ENCODE results near the gene COL8A1.
"Not testable (repeated sequence)": the region's sequence is repeated elsewhere in the genome, so short reads cannot be mapped to it uniquely, and the experiment has no call there.

Gene COL8A1

DNA sequence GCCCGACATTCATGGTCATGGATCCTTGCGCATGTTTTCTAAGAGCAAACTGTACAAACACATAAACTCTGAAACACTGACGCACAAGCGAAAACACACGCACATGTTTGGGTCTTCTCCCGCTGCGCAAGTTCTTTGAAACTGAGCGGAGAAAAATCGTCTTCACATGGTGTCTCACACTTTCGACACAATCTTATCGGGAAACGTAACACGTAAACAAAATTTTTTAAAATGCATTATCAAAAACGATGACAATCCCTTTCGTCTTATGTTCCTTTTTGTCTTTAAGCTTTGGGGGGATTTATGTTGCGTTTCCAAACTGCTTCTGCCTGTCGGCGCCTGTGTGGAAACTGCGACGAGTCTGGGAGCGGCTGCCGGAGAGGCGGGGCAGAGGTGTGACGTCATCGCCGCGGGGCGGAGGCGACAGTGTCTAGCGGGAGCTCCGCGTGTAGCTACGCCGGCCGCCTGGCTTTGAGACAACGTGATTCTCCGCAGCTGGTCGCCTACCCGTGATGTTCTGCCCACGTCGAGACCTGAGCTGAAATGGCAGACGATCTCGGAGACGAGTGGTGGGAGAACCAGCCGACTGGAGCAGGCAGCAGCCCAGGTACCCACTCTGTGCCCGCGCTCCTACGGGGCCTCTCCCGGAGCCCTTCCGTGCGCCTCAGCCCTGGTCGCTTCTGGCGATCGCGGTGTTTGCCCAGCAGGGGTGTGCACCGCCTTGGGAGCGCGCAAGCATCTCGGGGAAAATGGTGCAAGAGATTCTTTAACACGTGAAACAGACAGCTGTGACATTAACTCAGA, 179.2 kb downstream of the COL8A1 start, which contains the start of gene CMSS1:
TSS of gene CMSS1 (plus strand) at position 426 of the 804 bp plus-strand sequence.
- peak; percentile 67 for DNase-seq

DNA sequence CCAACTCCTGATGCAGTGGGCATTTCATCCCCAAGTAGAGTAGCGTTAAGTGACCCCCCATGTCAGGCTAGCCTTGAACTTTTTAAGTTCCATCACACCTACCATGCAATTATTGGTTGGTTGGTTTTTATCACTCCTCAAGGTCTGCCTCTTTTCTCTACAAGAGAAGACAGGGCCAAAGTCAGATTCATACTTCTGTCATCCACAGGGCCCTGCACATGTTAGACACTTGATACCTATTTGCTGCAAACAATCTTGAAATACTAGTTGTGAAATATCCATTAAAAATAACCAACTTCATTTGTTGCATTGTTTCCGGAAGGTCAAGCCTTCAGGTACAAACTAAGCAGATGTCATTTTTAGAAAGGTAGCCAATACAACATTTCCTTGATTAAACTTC, 180.4 kb downstream of the COL8A1 start:
- DNase-seq = no peak

DNA sequence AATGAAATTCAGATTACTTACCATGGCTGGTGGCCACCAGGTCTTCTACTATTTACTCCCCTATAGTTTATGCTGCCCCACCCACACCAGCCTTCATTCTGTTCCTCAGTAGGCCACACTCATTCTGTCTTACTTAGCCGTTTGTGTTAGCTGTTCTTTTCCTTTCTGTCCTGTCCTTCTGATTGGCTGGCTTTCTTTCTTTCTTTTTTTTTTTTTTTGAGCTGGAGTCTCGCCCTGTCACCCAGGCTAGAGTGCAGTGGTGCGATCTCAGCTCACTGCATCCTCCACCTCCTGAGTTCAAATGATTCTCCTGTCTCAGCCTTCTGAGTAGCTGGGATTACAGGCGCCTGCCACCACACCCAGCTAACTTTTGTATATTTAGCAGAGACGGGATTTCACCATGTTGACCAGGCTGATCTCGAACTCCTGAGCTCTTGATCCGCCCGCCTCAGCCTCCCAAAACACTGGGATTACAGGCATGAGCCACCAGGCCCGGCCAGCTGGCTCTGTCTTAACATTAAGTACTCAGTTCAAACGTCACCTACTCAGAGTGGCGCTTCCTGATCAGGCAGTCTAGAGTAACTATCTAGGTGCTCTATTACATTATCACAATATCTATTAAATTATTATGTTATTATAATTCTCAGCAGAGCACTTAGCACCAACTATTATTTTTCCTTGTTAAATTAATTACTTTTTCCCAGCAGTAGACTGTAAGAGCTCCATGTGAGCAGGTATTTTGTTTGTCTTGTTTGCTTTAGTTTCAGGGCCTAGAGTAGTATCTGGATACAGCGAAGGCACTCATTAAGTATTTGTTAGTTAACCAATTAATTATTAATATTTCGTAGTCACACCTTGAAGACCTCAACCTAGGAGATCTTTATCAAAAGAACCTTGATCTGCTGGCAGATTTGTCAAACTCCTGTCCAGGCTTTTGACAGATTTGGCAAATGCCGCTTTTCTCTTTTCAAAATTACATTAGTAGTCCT, 185.6 kb downstream of the COL8A1 start:
- no peak for DNase-seq

DNA sequence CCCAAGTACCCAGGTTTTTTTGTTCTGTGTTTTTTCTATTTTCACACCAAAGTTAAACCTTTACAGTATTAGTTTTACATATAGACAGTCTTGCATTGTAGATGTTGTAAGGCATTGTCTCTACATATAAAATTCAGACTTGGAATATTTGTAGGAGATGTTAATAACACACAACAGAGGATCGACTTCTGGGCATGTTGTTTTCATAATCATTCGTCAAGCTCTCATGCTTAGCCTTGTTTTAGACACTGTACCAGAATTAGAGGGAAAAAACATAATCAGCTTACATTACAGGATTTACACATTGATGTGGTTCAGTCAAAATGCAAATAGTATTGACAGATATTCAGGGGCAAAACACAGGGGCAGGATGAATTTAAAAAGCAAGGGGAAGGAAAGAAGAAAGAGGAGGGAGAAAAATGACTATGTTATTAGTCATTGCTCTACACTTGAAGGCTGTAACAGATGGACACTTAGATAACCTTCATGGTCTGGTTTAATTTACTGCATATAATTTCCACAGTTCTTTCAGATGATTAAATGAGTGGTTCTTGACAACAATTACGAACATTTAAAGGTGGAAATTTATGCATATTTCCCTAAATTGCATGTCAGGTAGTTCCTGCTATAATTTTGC, 186.7 kb downstream of the COL8A1 start:
- no peak for DNase-seq

DNA sequence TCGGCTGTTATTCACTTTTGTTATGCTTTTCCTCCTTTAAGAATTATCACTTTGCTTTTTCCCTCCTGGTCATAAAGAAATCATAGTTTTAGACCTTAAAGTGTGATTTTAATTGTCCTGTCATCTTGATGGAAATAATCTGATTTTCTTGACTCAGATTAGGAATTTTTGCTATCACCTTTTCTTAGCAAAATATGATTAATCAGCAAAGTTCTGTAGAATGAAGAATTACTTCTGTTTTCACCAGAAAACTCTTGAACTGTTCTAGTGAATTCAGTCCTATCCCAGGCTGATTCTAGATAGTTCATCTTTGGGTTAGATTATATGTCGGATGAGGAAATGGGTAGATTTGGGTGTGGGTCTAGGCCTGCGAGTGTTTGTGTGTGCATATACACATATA, 191.4 kb downstream of the COL8A1 start:
- no peak for DNase-seq

DNA sequence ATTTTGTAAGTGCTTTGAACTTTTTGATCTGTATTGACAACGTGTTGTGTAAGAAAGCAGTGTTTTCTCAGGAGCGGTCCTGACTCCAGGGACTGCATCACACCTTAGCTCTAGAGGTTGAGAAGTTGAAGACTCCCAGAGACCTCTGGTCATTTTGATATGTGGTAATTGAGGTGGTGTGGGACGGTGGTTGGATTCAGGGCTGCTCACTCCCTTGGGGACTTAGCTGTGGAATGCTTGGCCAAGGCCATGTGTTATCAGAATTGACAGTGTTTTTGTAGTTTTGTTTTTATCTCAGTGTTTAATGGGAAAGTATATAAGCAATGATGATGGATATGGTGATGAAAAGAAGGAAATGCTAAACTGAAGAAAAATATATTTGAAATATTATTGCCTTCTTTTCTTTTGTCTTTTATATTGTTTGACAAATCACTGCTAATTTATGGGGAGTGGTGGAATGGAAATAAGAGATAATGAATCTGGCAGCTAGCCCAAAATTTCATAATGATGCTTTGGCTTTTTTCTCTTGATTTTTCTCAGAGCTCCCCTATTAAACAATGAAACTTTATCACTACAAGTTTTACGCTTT, 195.3 kb downstream of the COL8A1 start:
- DNase-seq = no peak

DNA sequence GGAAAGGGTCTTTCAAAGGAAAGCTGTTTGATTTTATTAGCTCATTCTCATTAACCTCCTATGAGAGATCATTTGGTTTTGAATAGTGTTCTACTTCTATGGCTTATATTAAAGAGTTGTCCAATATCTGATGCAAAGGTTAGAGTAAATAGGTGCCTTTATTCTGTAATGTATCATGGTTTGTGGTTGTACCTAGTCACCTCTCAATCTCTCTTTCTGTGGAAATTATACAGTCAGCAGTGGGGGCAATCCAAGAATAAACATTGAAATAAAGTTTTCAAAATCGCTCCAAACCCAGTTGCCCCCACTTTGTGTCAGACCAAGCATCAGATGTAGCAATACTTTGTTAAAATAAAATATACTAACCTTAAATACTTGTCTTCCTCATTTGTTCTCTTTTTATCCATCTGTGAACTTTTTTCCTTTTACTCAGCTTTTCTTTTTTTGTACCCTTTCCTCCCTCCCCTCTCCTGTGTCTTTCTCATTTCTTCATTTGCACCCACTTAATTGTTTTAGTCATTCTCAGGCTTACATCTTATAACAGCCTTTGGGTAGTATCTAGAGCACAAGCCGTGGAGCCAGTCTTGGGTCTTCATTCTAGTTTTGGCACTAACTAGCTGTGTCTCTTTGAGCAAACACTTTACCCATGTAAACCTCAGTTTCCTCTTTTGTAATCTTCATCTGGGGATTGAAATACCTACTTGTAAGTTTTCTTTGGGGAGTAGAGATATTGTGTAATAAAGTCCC, 196.0 kb downstream of the COL8A1 start:
- DNase-seq = no peak

DNA sequence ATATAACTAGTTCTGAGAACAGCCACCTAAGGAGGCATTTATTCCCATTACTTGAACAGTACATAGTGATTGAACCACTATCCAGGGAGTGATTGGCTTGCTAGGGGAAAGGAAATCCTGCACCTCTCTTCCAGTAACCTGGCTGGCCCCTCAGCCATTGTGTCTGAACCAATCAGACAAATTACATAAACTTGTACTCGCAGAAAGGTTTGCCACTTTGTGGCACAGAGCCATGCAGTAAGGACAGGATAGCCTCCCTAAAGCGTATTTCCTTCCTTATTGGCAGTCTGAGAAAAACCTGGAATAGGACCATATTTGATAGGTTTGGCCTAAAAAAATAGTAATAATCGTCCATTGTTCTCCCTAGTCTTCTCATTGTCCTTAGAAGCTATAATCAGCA, 198.3 kb downstream of the COL8A1 start:
- DNase-seq = no peak

DNA sequence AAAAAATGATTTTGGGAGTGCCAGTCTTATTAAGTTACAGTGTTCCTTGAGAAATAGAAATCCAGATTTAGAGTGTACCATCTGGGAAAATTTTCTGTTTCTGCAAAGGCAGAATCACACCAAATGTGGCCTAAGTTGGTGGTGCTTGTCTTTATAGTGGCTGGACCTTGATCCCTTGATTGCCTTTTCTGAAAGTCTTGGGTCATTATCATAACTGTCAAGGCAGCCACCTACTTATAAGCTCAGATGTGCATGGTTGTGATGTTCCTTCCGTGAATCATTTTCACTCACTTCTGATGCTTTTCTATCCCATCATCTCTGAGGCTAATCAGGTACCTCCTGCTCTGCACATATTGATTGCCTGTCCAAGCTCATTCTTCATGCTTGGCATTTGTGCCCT, 199.3 kb downstream of the COL8A1 start:
- no peak for DNase-seq

DNA sequence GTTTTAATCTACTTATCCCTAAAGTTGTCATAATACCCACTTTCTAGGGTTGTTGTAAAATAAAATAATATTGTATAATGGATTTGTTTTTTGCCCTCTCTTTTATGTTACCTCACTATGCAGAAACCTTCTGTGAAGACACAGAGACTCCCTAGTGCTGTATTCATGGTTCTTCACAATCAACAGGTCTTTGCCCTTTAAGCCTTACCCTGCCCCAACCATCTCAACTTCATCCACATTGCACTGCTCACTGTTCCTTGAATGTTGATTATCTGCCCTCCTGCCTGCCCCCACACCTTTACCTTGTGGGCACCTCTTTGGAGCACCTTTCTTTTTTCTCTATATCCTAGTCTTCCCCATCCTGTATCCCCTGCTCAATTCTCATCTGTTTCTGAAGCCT, 200.4 kb downstream of the COL8A1 start:
- DNase-seq = no peak

DNA sequence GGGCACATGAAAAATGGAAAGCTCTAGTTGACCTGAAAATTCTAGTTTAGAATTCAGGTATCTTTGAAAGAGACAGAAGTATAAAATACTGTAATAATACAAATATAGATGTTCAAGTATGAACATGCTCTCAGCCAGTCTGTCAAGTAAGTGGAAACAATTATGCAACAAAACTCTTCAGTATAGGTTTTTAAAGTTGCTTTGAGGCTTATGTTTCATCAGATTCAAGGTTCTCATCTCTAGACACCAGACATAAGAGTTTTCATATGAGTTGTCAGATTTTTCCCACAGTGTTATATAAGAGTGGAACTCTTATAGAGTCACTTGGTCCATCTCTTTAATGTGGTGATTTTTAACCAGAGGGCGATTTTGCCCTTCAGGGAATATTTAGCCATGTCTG, 201.2 kb downstream of the COL8A1 start:
- no peak for DNase-seq

DNA sequence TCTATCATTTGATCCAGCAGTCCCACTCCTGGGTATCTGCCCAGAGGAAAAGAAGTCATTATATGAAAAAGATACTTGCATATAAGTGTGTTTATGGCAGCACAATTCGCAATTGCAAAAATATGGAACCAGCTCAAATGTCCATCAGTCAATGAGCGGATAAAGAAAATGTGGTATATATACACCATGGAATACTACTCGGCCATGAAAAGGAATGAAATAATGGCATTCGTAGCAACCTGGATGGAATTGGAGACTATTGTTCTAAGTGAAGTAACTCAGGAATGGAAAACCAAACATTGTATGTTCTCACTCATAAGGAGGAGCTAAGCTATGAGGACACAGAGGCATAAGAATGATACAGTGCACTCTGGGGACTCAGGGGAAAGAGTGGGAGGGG, 203.6 kb downstream of the COL8A1 start:
- not testable (repeated sequence) for DNase-seq

DNA sequence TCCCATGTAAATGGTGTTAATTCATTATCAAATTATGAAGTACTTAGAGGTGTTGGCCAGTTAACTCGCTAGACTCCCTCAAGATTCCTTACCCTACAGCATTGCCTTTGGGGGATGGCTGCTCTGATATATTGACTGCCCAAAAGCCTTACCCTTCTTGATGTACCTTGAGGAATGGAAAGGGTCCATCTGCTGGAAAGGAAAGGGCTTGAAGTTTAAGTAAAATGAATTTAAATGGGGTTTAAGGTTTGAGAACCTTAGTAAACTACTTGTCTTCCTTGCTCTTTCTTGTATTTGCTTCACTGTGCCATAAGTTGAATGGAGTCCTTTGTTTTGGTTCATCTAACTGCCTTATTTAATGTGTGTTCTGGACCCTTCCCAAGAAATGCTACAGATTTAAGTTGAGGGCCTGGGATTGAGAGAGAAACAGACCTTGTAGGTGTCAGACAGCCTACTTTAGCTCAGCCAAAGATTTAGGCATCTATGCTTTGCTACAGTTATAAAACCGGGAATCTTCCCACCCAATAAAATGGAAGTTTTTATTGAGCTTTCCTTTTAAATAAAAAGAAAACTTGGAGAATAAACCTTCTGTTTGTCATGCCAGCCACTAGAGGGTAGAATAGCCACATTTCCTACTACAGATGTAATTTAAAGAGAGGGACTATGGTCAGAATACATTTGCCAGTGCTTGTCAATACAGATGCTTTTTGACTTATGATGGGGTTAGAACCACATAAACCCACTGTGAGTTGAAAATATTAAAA, 204.6 kb downstream of the COL8A1 start:
- DNase-seq = no peak

DNA sequence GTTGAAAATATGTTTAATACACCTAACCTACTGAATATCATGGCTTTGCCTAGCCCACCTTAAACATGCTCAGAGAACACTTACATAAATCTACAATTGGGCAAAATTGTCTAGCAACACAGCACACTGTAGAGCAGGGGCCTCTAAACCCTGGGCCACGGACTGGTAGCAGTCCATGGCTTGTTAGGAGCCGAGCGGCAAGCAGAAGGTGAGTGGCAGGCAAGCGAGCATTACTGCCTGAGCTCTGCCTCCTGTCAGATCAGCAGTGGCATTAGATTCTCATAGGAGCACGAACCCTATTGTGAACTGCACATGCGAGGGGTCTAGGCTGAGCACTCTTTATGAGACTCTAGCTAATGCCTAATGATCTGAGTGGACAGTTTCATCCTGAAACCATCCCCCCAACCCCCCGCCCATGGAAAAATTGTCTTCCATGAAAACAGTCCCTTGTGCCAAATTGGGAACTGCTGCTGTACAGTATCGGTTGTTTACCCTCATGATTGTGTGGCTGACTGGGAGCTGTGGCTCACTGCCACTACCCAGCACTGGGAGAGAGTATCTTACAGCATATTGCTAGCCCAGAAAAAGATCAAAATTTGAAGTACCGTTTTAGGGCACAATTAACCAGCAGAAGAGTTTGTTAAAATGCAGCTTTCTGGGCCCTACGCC, 205.3 kb downstream of the COL8A1 start:
- DNase-seq = no peak

DNA sequence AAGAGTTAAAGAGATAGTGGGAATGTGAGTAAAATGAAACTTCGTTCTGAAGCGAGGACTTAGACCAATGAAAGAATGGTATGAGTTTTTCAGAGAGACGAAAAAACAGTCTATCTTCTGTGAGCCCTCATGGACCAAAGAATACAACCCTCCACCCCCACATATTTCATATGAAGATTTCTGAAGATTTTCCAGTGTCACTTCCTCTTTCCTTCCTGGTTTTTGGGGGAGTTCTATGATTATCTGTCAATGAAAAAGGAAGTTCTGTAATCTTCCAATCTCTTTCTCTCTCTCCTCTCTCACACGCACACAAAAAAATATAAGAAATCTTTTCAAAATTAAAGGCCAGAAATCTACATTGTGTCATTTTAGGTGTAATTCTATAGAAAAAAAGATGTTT, 206.9 kb downstream of the COL8A1 start:
- DNase-seq = no peak

DNA sequence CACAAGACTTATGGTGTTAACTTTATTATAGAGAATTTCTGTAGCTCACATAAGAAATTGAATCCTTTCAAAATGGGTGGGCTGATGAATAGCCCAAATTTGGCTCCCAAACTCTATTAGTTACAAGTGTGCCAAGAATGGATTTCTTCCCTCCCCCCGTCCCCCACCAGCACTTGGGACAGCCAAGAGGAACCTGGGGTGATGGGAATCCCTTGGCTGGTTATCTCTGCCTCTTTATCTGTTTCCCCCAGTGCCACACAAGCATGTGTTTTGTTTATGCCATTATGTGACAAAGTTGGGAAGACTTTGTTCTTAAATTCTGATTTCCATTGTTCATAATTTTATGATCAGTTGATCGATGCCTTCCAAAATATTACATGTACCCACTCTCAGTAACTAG, 207.6 kb downstream of the COL8A1 start:
- DNase-seq = no peak

DNA sequence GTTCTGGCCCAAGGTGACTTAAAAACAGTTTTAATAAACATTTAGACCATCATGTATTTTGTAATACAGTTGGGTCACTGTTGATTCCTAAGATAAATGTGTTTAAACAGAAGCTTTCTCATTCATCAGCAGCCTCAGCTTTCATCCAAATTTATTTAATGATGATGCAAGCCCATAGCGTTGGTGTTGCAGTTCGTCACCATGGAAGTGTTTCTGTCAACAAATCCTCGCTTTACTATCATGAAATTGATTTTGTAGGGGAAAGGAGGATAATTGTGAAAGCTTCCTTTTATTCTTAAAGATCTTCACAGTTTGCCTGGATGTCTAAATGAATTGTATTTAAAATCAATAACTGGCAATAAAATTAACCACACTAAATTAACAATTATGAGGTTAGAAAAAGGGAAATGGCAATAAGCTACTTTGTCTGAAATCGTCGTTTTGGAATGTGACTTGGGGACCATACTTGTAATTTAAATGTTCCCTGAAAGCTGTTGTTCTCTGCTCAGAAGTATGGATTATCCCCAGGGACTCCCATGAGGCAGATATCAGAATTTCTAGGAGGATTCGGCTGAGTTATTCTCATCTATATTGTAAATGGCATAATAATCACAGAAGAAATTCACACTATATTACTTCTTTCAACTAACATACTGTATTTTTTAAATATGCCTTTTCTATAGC, 208.2 kb downstream of the COL8A1 start:
- DNase-seq = no peak

DNA sequence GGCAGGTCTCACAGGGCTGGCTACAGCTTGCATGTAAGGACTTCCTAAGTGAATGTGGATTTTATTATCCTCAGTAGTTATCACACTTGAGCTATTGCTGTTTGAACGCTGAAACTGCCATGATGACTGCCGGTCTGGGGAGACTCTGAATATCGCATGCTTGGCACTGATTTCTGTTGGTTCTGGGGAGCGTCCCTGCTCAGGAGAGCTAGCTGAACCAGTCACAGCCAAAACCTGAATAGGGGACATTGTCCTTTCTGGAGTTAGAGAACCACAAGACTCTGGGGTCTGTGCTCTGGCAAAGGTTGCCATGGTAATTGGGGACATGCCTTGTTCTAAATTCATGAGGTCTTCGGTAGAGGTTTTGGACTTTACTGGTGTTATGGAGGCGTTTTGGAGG, 210.0 kb downstream of the COL8A1 start:
- DNase-seq = no peak
